Astrocyte (in vitro differentiated cells and primary cell): ENCODE data around the gene SLC9A1.

Experiments used
- EZH2 ChIP-seq: IDR thresholded peaks from 2 replicates; pipeline ENCODE4 v1.6.1; 2012; ENCODE audit warnings: mild to moderate bottlenecking, low read length, inconsistent platforms; ENCODE audit not compliant: insufficient read depth
- TF ChIP-seq, protein P1 (sequence below): IDR thresholded peaks from 2 replicates; pipeline ENCODE4 v1.5.1; 2011; ENCODE audit warnings: low read depth, mild to moderate bottlenecking, inconsistent platforms, low read length, moderate library complexity; ENCODE audit not compliant: insufficient read depth

DNA sequence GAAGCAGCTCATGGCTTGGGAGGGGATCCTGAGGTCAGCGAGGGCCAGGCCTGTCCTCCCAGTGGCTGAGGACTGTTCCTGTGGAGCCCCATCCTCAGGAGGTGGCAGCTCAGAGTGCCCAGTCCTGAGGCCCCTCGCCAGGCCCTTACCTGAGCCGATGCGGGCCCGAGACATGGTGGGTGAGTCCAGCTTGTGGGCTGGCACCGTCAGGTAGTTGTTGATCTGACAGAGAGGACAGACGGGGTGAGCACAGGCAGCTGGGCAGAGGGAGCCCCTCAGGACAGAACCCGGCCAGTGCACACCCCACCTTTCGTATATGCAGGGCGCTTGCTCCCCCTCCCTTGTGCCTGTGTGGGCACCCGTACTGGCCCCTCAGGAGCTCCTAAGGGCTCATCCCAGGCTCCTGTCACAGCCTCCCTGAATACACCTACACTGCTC is 53.9 kb downstream of the SLC9A1 start:
- TF ChIP-seq, protein P1, sequence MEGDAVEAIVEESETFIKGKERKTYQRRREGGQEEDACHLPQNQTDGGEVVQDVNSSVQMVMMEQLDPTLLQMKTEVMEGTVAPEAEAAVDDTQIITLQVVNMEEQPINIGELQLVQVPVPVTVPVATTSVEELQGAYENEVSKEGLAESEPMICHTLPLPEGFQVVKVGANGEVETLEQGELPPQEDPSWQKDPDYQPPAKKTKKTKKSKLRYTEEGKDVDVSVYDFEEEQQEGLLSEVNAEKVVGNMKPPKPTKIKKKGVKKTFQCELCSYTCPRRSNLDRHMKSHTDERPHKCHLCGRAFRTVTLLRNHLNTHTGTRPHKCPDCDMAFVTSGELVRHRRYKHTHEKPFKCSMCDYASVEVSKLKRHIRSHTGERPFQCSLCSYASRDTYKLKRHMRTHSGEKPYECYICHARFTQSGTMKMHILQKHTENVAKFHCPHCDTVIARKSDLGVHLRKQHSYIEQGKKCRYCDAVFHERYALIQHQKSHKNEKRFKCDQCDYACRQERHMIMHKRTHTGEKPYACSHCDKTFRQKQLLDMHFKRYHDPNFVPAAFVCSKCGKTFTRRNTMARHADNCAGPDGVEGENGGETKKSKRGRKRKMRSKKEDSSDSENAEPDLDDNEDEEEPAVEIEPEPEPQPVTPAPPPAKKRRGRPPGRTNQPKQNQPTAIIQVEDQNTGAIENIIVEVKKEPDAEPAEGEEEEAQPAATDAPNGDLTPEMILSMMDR: no peak
- no peak for TF ChIP-seq EZH2
